GM20431 (cell line): ENCODE data around the gene PAK6.

Experiments
- in situ Hi-C: fragments of 300-500 bp; cut with MseI, MboI; formaldehyde crosslinking; loops from one replicate; pipeline ENCODE4 v1.15.0; 2020; ENCODE audit warnings: low sequenced_read_pairs; ENCODE audit not compliant: unreplicated experiment

PAK6 gene

GRCh38 chr15:40240619-40241221, 1.9 kb downstream of the PAK6 start:
- in situ Hi-C loops, result no loop called here

GRCh38 chr15:40241269-40242212, 2.7 kb downstream of the PAK6 start:
- in situ Hi-C loops, result no loop called here

- in situ Hi-C loops, result no loop called here
Observed at GRCh38 chr15:40242213-40242599, 3.3 kb downstream of the PAK6 start.

- in situ Hi-C loops, result no loop called here
Observed at GRCh38 chr15:40242601-40243000, 3.7 kb downstream of the PAK6 start.

GRCh38 chr15:40243126-40243810, 4.4 kb downstream of the PAK6 start:
- in situ Hi-C loops, result no loop called here

- in situ Hi-C loops, result no loop called here
Observed at GRCh38 chr15:40244961-40245523, 6.2 kb downstream of the PAK6 start.

- in situ Hi-C loops, result no loop called here
Observed at GRCh38 chr15:40245666-40246450, 7.0 kb downstream of the PAK6 start.

GRCh38 chr15:40246496-40247280, 7.8 kb downstream of the PAK6 start:
- in situ Hi-C loops, result no loop called here

GRCh38 chr15:40247406-40247971, 8.6 kb downstream of the PAK6 start:
- in situ Hi-C loops, result no loop called here

GRCh38 chr15:40248006-40248783, 9.3 kb downstream of the PAK6 start:
- in situ Hi-C loops, result no loop called here

- in situ Hi-C loops, result loop anchor here (25.0 kb wide), 1 partner anchor 212 kb away; the partner anchor contains the start of gene SRP14
Observed at GRCh38 chr15:40249477-40250303, 10.8 kb downstream of the PAK6 start.

GRCh38 chr15:40250304-40250656, 11.4 kb downstream of the PAK6 start:
- in situ Hi-C loops, result loop anchor here (25.0 kb wide), 1 partner anchor 213 kb away; the partner anchor contains the start of gene SRP14

GRCh38 chr15:40250771-40251483, 12.1 kb downstream of the PAK6 start:
- in situ Hi-C loops, result loop anchor here (25.0 kb wide), 1 partner anchor 214 kb away; the partner anchor contains the start of gene SRP14

GRCh38 chr15:40251486-40252140, 12.8 kb downstream of the PAK6 start:
- in situ Hi-C loops, result loop anchor here (25.0 kb wide), 1 partner anchor 214 kb away; the partner anchor contains the start of gene SRP14

GRCh38 chr15:40252141-40252437, 13.2 kb downstream of the PAK6 start:
- in situ Hi-C loops, result loop anchor here (25.0 kb wide), 1 partner anchor 215 kb away; the partner anchor contains the start of gene SRP14
